Spleen (tissue), 11 donors: ENCODE results near the gene DCTN2. TPM values are rescaled to one million over a fixed set of nuclear protein-coding genes. Genes with fewer than 3 reads are reported as not detected.
"Not testable (repeated sequence)": the region's sequence is repeated elsewhere in the genome, so short reads cannot be mapped to it uniquely, and the experiment has no call there.

Experiments used
- DNase-seq: peaks from one replicate; pipeline ENCODE4 v3.0.0-alpha.2; 2020
- H3K27ac ChIP-seq, 8 donors: fragments of 200-600 bp; sonication (generic) in 7 of 8; 1 replicate in 4 of 8; 2 replicates in 4 of 8; pipeline versions ENCODE4 v1.5.0 to v1.8.0; 2016 to 2021; ENCODE audit warnings: inconsistent platforms in 4 of 8, mild to moderate bottlenecking in 4 of 8, moderate library complexity in 1 of 8
- H3K27me3 ChIP-seq, 7 donors: fragments of 200-600 bp; sonication (generic) in 6 of 7; replicated peaks in 1 of 7; 1 replicate in 4 of 7; 2 replicates in 3 of 7; pipeline versions ENCODE4 v1.5.0 to v1.8.0; 2016 to 2021; ENCODE audit warnings: inconsistent platforms in 3 of 7, mild to moderate bottlenecking in 1 of 7
- H3K36me3 ChIP-seq, 6 donors: fragments of 200-600 bp; sonication (generic) in 5 of 6; 1 replicate in 4 of 6; 2 replicates in 2 of 6; pipeline versions ENCODE4 v1.5.0 to v1.8.0; 2016 to 2021; ENCODE audit warnings: inconsistent platforms in 2 of 6
- H3K4me1 ChIP-seq, 6 donors: fragments of 200-600 bp; sonication (generic) in 5 of 6; 1 replicate in 3 of 6; 2 replicates in 3 of 6; pipeline versions ENCODE4 v1.5.0 to v1.8.0; 2016 to 2021; ENCODE audit warnings: inconsistent platforms in 3 of 6
- H3K4me3 ChIP-seq, 8 donors: fragments of 200-600 bp; sonication (generic) in 7 of 8; 1 replicate in 4 of 8; 2 replicates in 4 of 8; pipeline versions ENCODE4 v1.5.0 to v1.8.0; 2016 to 2021; ENCODE audit warnings: inconsistent platforms in 4 of 8, mild to moderate bottlenecking in 4 of 8, moderate library complexity in 2 of 8
- H3K9me3 ChIP-seq, 8 donors: fragments of 200-600 bp; sonication (generic) in 7 of 8; 1 replicate in 4 of 8; 2 replicates in 4 of 8; pipeline versions ENCODE4 v1.5.0 to v1.8.0; 2016 to 2021; ENCODE audit warnings: inconsistent platforms in 4 of 8
- POLR2A ChIP-seq, 3 donors: fragments of 450-650 bp; IDR thresholded peaks; one replicate each; pipeline ENCODE4 v1.5.1; 2017; ENCODE audit warnings: antibody characterized with exemption in 3 of 3, mild to moderate bottlenecking in 1 of 3
- POLR2AphosphoS5 ChIP-seq, 3 donors: sonication (generic); formaldehyde crosslinking; IDR thresholded peaks; one replicate each; pipeline ENCODE4 v1.5.1; 2017; ENCODE audit warnings: antibody characterized with exemption in 3 of 3
- WGBS, 5 donors: extraction: QIAGEN DNeasy Blood & Tissue Kit in 3 of 5; methylation state at CpG; one replicate each; pipeline versions ENCODE4 v1.1.5 to v1.1.7; 2013 to 2018; 5-methylcytosine and 5-hydroxymethylcytosine counted together
- intact Hi-C: fragments of 100-400 bp; cut with DNase I; formaldehyde crosslinking; loops from one replicate; pipeline ENCODE4 v1.15.0; 2023; ENCODE audit warnings: low total_unique reads
- polyA plus RNA-seq, 3 donors: library from polyadenylated mRNA; stranded (reverse); fragments of 200-250 nt; gene quantifications; one replicate each; pipeline ENCODE4 v1.2.1, GENCODE V29; 2013
- total RNA-seq, 7 donors: library from RNA; depleted of rRNA in 3 of 7; stranded (reverse); fragments of >200 nt in 3 of 7; fragmentation: NEBNext Ultra II Directional in 4 of 7; extraction: Animal tissue kit (Norgen Biotek cat#: 25700) in 4 of 7; gene quantifications; one replicate each; pipeline versions ENCODE4 v1.1.0 to v1.2.1, GENCODE V29; 2016 to 2021
- TF ChIP-seq, protein P1 (sequence below), 11 experiments: fragments of 200-600 bp in 7 of 11; fragments of 450-650 bp in 4 of 11; sonication (generic) in 4 of 11; IDR thresholded peaks in 8 of 11; conservative IDR thresholded peaks in 3 of 11; 1 replicate in 7 of 11; 2 replicates in 4 of 11; pipeline versions ENCODE4 v1.4.0 to v1.8.0; 2016 to 2021; ENCODE audit warnings: antibody characterized with exemption in 11 of 11, inconsistent platforms in 4 of 11, mild to moderate bottlenecking in 1 of 11
- donor health status: healthy with polysubstance abuse.
- donor health status: DM: no; HTN: no; CAD: no; lungs with moderate emphysema.
- donor health status: DM: no; HTN: no; CAD: no.
- donor health status: Bipolar disorder and iron deficiency.
- donor health status: healthy.
- donor health status: DM: no; HTN: no; CAD: no.
- donor health status: DM: yes; HTN: yes; CAD: no.

The DCTN2 gene
- total and polyA plus RNA-seq, 10 donors: 53.3 to 152 (median 88.8) TPM

DNA sequence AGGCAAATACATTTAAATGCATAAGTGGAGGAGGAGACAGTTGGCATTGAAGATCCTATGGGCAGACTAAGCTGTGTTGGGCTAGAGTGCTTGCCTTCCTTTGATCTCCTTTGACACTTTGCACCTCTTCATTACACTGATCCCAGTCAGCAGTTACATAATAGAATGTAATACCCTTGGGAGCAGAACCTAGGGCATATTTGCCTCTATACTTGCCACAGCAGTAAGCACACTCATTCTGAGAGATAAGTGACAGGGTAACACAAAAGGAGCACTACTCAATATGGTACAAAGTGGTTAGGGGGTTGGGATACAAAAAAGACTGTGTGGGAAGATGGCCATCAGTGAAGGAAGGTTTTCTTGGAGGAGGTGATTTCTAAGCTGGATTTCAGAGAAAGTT, 50.2 kb downstream of the DCTN2 start:
- no peak for DNase-seq
- Histone ChIP-seq H3K9me3 (no peaks in the 10 kb centered on the region), H3K36me3 (peaks cover 1 to 91% (median 65%) of the 10 kb centered on the region in 6 donors), H3K4me3 (no peak overlapping the region), H3K4me1 (peaks cover 0 to 12% (median 0%) of the 10 kb centered on the region in 6 donors), H3K27me3 (no peaks in the 10 kb centered on the region), H3K27ac (no peak overlapping the region)
- intact Hi-C loops: no loop called here
- TF ChIP-seq, protein P1, sequence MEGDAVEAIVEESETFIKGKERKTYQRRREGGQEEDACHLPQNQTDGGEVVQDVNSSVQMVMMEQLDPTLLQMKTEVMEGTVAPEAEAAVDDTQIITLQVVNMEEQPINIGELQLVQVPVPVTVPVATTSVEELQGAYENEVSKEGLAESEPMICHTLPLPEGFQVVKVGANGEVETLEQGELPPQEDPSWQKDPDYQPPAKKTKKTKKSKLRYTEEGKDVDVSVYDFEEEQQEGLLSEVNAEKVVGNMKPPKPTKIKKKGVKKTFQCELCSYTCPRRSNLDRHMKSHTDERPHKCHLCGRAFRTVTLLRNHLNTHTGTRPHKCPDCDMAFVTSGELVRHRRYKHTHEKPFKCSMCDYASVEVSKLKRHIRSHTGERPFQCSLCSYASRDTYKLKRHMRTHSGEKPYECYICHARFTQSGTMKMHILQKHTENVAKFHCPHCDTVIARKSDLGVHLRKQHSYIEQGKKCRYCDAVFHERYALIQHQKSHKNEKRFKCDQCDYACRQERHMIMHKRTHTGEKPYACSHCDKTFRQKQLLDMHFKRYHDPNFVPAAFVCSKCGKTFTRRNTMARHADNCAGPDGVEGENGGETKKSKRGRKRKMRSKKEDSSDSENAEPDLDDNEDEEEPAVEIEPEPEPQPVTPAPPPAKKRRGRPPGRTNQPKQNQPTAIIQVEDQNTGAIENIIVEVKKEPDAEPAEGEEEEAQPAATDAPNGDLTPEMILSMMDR (IDR thresholded peaks at IDR 0.05 in 8 of 11, conservative IDR thresholded peaks at IDR 0.05 in 3 of 11): no peak
- TF ChIP-seq POLR2AphosphoS5 (IDR thresholded peaks at IDR 0.05) (no peak), POLR2A (IDR thresholded peaks at IDR 0.05) (no peak)

DNA sequence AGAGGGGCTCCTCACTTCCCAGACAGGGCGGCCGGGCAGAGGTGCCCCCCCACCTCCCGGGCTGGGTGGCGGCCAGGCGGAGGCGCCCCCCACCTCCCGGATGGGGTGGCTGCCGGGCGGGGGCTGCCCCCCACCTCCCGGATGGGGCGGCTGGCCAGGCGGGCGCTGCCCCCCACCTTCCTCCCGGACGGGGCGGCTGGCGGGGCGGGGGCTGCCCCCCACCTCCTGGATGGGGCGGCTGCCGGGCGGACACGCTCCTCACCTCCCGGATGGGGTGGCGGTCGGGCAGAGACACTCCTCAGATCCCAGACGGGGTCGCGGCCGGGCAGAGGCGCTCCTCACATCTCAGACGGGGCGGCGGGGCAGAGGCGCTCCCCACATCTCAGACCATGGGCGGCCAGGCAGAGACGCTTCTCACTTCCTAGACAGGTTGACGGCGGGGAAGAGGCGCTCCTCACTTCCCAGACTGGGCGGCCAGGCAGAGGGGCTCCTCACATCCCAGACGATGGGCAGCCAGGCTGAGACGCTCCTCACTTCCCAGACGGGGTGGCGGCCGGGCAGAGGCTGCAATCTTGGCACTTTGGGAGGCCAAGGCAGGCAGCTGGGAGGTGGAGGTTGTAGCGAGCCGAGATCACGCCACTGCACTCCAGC, 51.8 kb downstream of the DCTN2 start:
- H3K27me3 ChIP-seq, H3K4me3 ChIP-seq, H3K9me3 ChIP-seq, H3K4me1 ChIP-seq, intact Hi-C loops, H3K27ac ChIP-seq: not testable (repeated sequence)
- 93 to 97% (median 97%) methylated on average over 23 to 46 of the region's 48 CpGs for WGBS, 5 donors
- DNase-seq: peak; percentile 46
- peaks cover 3 to 91% (median 67%) of the 10 kb centered on the region in 6 donors for H3K36me3 ChIP-seq

DNA sequence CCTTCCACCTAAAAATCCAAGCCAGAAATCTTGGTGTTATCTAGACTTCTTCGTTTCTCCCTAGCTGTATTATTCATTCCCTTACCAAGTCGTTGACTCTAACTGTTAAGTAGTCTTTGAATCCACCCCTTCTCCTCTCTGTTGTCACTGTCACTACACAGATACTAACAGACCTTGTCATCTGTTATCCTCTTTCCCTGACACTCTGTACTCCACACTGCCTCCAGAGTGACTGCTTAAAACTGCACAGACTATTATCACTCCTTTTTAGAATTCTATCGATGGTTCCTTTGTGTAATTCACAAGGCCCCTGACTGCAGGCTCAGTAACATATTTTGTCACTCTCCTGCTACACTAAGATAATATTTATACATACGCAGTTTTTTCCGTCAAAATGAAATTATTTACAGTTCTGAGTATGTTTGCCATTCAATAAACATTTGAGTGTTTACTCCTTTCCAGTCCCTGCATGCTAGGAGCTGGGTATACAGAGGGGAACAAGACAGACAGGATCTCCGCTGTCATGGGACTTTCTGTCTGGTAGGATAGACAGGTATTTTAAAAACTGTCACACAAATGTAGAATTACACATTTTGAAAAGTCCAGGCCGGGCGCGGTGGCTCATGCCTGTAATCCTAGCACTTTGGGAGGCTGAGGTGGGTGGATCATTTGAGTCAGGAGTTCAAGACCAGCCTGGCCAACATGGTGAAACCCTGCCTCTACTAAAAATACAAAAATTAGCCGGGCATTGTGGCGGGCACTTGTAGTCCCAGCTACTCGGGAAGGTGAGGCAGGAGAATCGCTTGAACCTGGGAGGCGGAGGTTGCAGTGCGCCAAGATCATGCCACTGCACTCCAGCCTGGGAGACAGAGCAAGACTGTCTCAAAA, 55.4 kb downstream of the DCTN2 start:
- peak; percentile 25 for DNase-seq

DNA sequence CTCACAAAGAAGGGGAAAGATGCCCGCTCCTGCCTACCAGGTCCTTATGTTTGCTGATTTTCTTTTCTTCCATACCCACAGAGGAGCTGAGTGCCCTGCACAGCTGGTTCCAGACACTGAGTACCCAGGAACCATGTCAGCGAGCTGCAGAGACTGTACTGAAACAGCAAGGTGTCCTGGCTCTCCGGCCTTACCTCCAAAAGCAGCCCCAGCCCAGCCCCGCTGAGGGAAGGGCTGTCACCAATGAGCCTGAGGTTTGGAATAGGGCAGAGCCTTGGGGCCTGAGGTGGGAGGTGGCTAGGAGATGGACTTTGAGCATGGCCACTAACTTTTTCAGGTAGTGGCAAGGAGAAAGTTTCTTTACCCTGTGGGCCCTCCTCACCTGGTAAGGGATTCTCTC, 56.9 kb downstream of the DCTN2 start:
- TF ChIP-seq POLR2A (IDR thresholded peaks at IDR 0.05) (no peak), POLR2AphosphoS5 (IDR thresholded peaks at IDR 0.05) (no peak)
- TF ChIP-seq, protein P1 (IDR thresholded peaks at IDR 0.05 in 8 of 11, conservative IDR thresholded peaks at IDR 0.05 in 3 of 11): no peak
- H3K9me3 ChIP-seq: no peaks in the 10 kb centered on the region
- peak; percentile 62 for DNase-seq
- H3K4me3 ChIP-seq: no peak overlapping the region
- no peaks in the 10 kb centered on the region for H3K27me3 ChIP-seq
- H3K36me3 ChIP-seq: peaks cover 3 to 56% (median 40%) of the 10 kb centered on the region in 6 donors
- H3K27ac ChIP-seq: no peak overlapping the region
- 95 to 100% (median 98%) methylated on average over 2 to 4 of the region's 4 CpGs for WGBS, 5 donors
- H3K4me1 ChIP-seq: peaks cover 15 to 34% (median 20%) of the 10 kb centered on the region in 6 donors
- intact Hi-C loops: no loop called here

More for the DNA sequence above, 55.4 kb downstream of the DCTN2 start:
- Histone ChIP-seq H3K27ac (no peak overlapping the region), H3K27me3 (no peaks in the 10 kb centered on the region), H3K36me3 (peaks cover 3 to 71% (median 49%) of the 10 kb centered on the region in 6 donors), H3K4me1 (peaks cover 15 to 34% (median 20%) of the 10 kb centered on the region in 6 donors), H3K4me3 (no peak overlapping the region), H3K9me3 (no peaks in the 10 kb centered on the region)
- WGBS, 5 donors: 91 to 96% (median 94%) methylated on average over 15 of the region's 15 CpGs
- intact Hi-C loops: no loop called here
- TF ChIP-seq, protein P1 (IDR thresholded peaks at IDR 0.05 in 8 of 11, conservative IDR thresholded peaks at IDR 0.05 in 3 of 11): no peak
- TF ChIP-seq POLR2A (IDR thresholded peaks at IDR 0.05) (no peak), POLR2AphosphoS5 (IDR thresholded peaks at IDR 0.05) (no peak)
